Measurements from ENCODE around the gene CITED4. TPM values are rescaled to one million over a fixed set of nuclear protein-coding genes. Genes with fewer than 3 reads are reported as not detected.
"Not testable (repeated sequence)": the region's sequence is repeated elsewhere in the genome, so short reads cannot be mapped to it uniquely, and the experiment has no call there.

CITED4 gene
- total RNA-seq, 1 experiment from 2014 or later: not detected

GRCh38 chr1:40901886-40902852 is 40.0 kb upstream of the CITED4 start:
- no peak overlapping the region for H3K4me2 ChIP-seq (ENCODE audit: low read depth, low read length, poor library complexity, severe bottlenecking)

GRCh38 chr1:40899230-40899870 is 37.2 kb upstream of the CITED4 start:
- Histone ChIP-seq H3K36me3 (ENCODE audit: insufficient read depth, low read length) (no peaks in the 10 kb centered on the region), H3K9me3 (ENCODE audit: low read length) (no peaks in the 10 kb centered on the region), H3K27ac (ENCODE audit: low read length) (no peak overlapping the region), H3K9ac (ENCODE audit: low read length) (no peak overlapping the region), H3K4me3 (ENCODE audit: low read length) (no peak overlapping the region), H4K20me1 (ENCODE audit: insufficient read depth, low read depth, low read length) (no peaks in the 10 kb centered on the region), H2AFZ (ENCODE audit: low read length) (no peak overlapping the region), H3K4me1 (ENCODE audit: low read length) (no peaks in the 10 kb centered on the region), H3K27me3 (ENCODE audit: low read length) (no peaks in the 10 kb centered on the region), H3K79me2 (ENCODE audit: low read length) (no peaks in the 10 kb centered on the region), H3K9me2 (replicated peaks; ENCODE audit: insufficient read depth, low read length) (no peaks in the 10 kb centered on the region), H3K4me2 (ENCODE audit: low read depth, low read length, poor library complexity, severe bottlenecking) (no peak overlapping the region)
- DNase-seq: no peak

More at GRCh38 chr1:40901886-40902852, 40.0 kb upstream of the CITED4 start:
- Histone ChIP-seq H3K4me1 (ENCODE audit: low read length) (no peaks in the 10 kb centered on the region), H3K4me3 (ENCODE audit: low read length) (no peak overlapping the region), H3K9me2 (replicated peaks; ENCODE audit: insufficient read depth, low read length) (no peaks in the 10 kb centered on the region), H3K79me2 (ENCODE audit: low read length) (no peaks in the 10 kb centered on the region), H3K27me3 (ENCODE audit: low read length) (no peaks in the 10 kb centered on the region), H4K20me1 (ENCODE audit: insufficient read depth, low read depth, low read length) (no peaks in the 10 kb centered on the region), H3K9ac (ENCODE audit: low read length) (no peak overlapping the region), H2AFZ (ENCODE audit: low read length) (no peak overlapping the region), H3K27ac (ENCODE audit: low read length) (no peak overlapping the region), H3K9me3 (ENCODE audit: low read length) (no peaks in the 10 kb centered on the region), H3K36me3 (ENCODE audit: insufficient read depth, low read length) (no peaks in the 10 kb centered on the region)
- no peak for DNase-seq

GRCh38 chr1:40898431-40898901 is 36.3 kb upstream of the CITED4 start:
- Histone ChIP-seq H3K9me2 (replicated peaks; ENCODE audit: insufficient read depth, low read length) (no peaks in the 10 kb centered on the region), H2AFZ (ENCODE audit: low read length) (no peak overlapping the region), H3K79me2 (ENCODE audit: low read length) (no peaks in the 10 kb centered on the region), H3K36me3 (ENCODE audit: insufficient read depth, low read length) (no peaks in the 10 kb centered on the region), H3K4me2 (ENCODE audit: low read depth, low read length, poor library complexity, severe bottlenecking) (no peak overlapping the region), H3K9ac (ENCODE audit: low read length) (no peak overlapping the region), H3K9me3 (ENCODE audit: low read length) (peaks cover 4% of the 10 kb centered on the region; the same call in 1 of the 2 replicates), H3K27me3 (ENCODE audit: low read length) (no peaks in the 10 kb centered on the region; the same call in 1 of the 2 replicates), H3K4me1 (ENCODE audit: low read length) (no peaks in the 10 kb centered on the region), H3K4me3 (ENCODE audit: low read length) (no peak overlapping the region), H4K20me1 (ENCODE audit: insufficient read depth, low read depth, low read length) (no peaks in the 10 kb centered on the region), H3K27ac (ENCODE audit: low read length) (no peak overlapping the region)
- DNase-seq: no peak

- Histone ChIP-seq H3K36me3 (ENCODE audit: insufficient read depth, low read length) (no peaks in the 10 kb centered on the region), H3K79me2 (ENCODE audit: low read length) (no peaks in the 10 kb centered on the region), H2AFZ (ENCODE audit: low read length) (no peak overlapping the region), H3K9ac (ENCODE audit: low read length) (no peak overlapping the region), H3K27ac (ENCODE audit: low read length) (no peak overlapping the region), H3K27me3 (ENCODE audit: low read length) (no peaks in the 10 kb centered on the region; the same call in 1 of the 2 replicates), H3K4me2 (ENCODE audit: low read depth, low read length, poor library complexity, severe bottlenecking) (no peak overlapping the region), H3K9me3 (ENCODE audit: low read length) (peaks cover 4% of the 10 kb centered on the region; the same call in 1 of the 2 replicates), H3K4me1 (ENCODE audit: low read length) (no peaks in the 10 kb centered on the region), H3K4me3 (ENCODE audit: low read length) (no peak overlapping the region), H3K9me2 (replicated peaks; ENCODE audit: insufficient read depth, low read length) (no peaks in the 10 kb centered on the region), H4K20me1 (ENCODE audit: insufficient read depth, low read depth, low read length) (no peaks in the 10 kb centered on the region)
- no peak for DNase-seq
Observed at GRCh38 chr1:40897513-40897912, 35.4 kb upstream of the CITED4 start.

GRCh38 chr1:40896482-40896881 is 34.3 kb upstream of the CITED4 start:
- no peak for DNase-seq
- Histone ChIP-seq H2AFZ (ENCODE audit: low read length) (no peak overlapping the region), H3K9me3 (ENCODE audit: low read length) (peaks cover 4% of the 10 kb centered on the region; the same call in 1 of the 2 replicates), H3K79me2 (ENCODE audit: low read length) (no peaks in the 10 kb centered on the region), H3K27me3 (ENCODE audit: low read length) (no peaks in the 10 kb centered on the region; the same call in 1 of the 2 replicates), H3K9me2 (replicated peaks; ENCODE audit: insufficient read depth, low read length) (no peaks in the 10 kb centered on the region), H3K4me3 (ENCODE audit: low read length) (no peak overlapping the region), H3K27ac (ENCODE audit: low read length) (no peak overlapping the region), H3K9ac (ENCODE audit: low read length) (no peak overlapping the region), H3K4me2 (ENCODE audit: low read depth, low read length, poor library complexity, severe bottlenecking) (no peak overlapping the region), H4K20me1 (ENCODE audit: insufficient read depth, low read depth, low read length) (no peaks in the 10 kb centered on the region), H3K36me3 (ENCODE audit: insufficient read depth, low read length) (no peaks in the 10 kb centered on the region), H3K4me1 (ENCODE audit: low read length) (no peaks in the 10 kb centered on the region)

GRCh38 chr1:40895601-40896000 is 33.4 kb upstream of the CITED4 start:
- no peak overlapping the region for H3K27ac ChIP-seq (ENCODE audit: low read length)
- H2AFZ ChIP-seq (ENCODE audit: low read length): no peak overlapping the region
- no peak overlapping the region for H3K4me2 ChIP-seq (ENCODE audit: low read depth, low read length, poor library complexity, severe bottlenecking)
- peaks cover 4% of the 10 kb centered on the region; the same call in 1 of the 2 replicates for H3K9me3 ChIP-seq (ENCODE audit: low read length)
- DNase-seq: no peak
- H4K20me1 ChIP-seq (ENCODE audit: insufficient read depth, low read depth, low read length): no peaks in the 10 kb centered on the region
- no peaks in the 10 kb centered on the region for H3K79me2 ChIP-seq (ENCODE audit: low read length)
- no peaks in the 10 kb centered on the region for H3K9me2 ChIP-seq (replicated peaks; ENCODE audit: insufficient read depth, low read length)
- H3K27me3 ChIP-seq (ENCODE audit: low read length): no peaks in the 10 kb centered on the region; the same call in 1 of the 2 replicates
- no peak overlapping the region for H3K4me3 ChIP-seq (ENCODE audit: low read length)
- H3K4me1 ChIP-seq (ENCODE audit: low read length): no peaks in the 10 kb centered on the region
- H3K36me3 ChIP-seq (ENCODE audit: insufficient read depth, low read length): no peaks in the 10 kb centered on the region
- H3K9ac ChIP-seq (ENCODE audit: low read length): no peak overlapping the region

GRCh38 chr1:40894858-40895257 is 32.7 kb upstream of the CITED4 start:
- not testable (repeated sequence) for H3K36me3 ChIP-seq (ENCODE audit: insufficient read depth, low read length); H4K20me1 ChIP-seq (ENCODE audit: insufficient read depth, low read depth, low read length); H3K9ac ChIP-seq (ENCODE audit: low read length); H3K27me3 ChIP-seq (ENCODE audit: low read length); H3K9me2 ChIP-seq (replicated peaks; ENCODE audit: insufficient read depth, low read length); H3K4me1 ChIP-seq (ENCODE audit: low read length); H3K4me3 ChIP-seq (ENCODE audit: low read length); H3K27ac ChIP-seq (ENCODE audit: low read length); H3K9me3 ChIP-seq (ENCODE audit: low read length); H3K79me2 ChIP-seq (ENCODE audit: low read length); H3K4me2 ChIP-seq (ENCODE audit: low read depth, low read length, poor library complexity, severe bottlenecking); H2AFZ ChIP-seq (ENCODE audit: low read length); DNase-seq

- no peaks in the 10 kb centered on the region; the same call in 1 of the 2 replicates for H3K27me3 ChIP-seq (ENCODE audit: low read length)
- H3K9me3 ChIP-seq (ENCODE audit: low read length): peaks cover 4% of the 10 kb centered on the region; the same call in 1 of the 2 replicates
- no peaks in the 10 kb centered on the region for H3K4me1 ChIP-seq (ENCODE audit: low read length)
- no peaks in the 10 kb centered on the region for H3K9me2 ChIP-seq (replicated peaks; ENCODE audit: insufficient read depth, low read length)
- H3K4me2 ChIP-seq (ENCODE audit: low read depth, low read length, poor library complexity, severe bottlenecking): no peak overlapping the region
- no peak overlapping the region for H3K27ac ChIP-seq (ENCODE audit: low read length)
- H3K36me3 ChIP-seq (ENCODE audit: insufficient read depth, low read length): no peaks in the 10 kb centered on the region
- no peak overlapping the region for H3K9ac ChIP-seq (ENCODE audit: low read length)
- DNase-seq: no peak
- no peak overlapping the region for H3K4me3 ChIP-seq (ENCODE audit: low read length)
- H3K79me2 ChIP-seq (ENCODE audit: low read length): no peaks in the 10 kb centered on the region
- no peak overlapping the region for H2AFZ ChIP-seq (ENCODE audit: low read length)
- no peaks in the 10 kb centered on the region for H4K20me1 ChIP-seq (ENCODE audit: insufficient read depth, low read depth, low read length)
Observed at GRCh38 chr1:40894455-40894854, 32.3 kb upstream of the CITED4 start.

Measured in Karpas-422 (cell line).